AG09319 (cell line): ENCODE data around the gene CALD1.

Experiments used
- DNase-seq: peaks from one replicate; pipeline ENCODE4 v3.0.0-alpha.2; 2010; ENCODE audit warnings: low read depth; ENCODE audit errors: extremely low read depth
- CTCF ChIP-seq: IDR thresholded peaks from 2 replicates; pipeline ENCODE4 v1.5.1; 2011; ENCODE audit warnings: low read depth, mild to moderate bottlenecking, inconsistent platforms, low read length, moderate library complexity

CALD1 gene

GRCh38 chr7:134799377-134799776, 19.9 kb downstream of the CALD1 start:
- no peak for TF ChIP-seq CTCF
- DNase-seq: no peak

GRCh38 chr7:134802762-134803161, 23.3 kb downstream of the CALD1 start:
- TF ChIP-seq CTCF: no peak
- DNase-seq: no peak

GRCh38 chr7:134804351-134804750, 24.9 kb downstream of the CALD1 start:
- no peak for TF ChIP-seq CTCF
- no peak for DNase-seq

GRCh38 chr7:134804854-134805253, 25.4 kb downstream of the CALD1 start:
- TF ChIP-seq CTCF: no peak
- DNase-seq: no peak

GRCh38 chr7:134806197-134806596, 26.8 kb downstream of the CALD1 start:
- no peak for TF ChIP-seq CTCF
- no peak for DNase-seq

GRCh38 chr7:134809616-134810015, 30.2 kb downstream of the CALD1 start:
- no peak for TF ChIP-seq CTCF
- DNase-seq: no peak

GRCh38 chr7:134811765-134812164, 32.3 kb downstream of the CALD1 start:
- no peak for TF ChIP-seq CTCF

More at GRCh38 chr7:134811765-134812164, 32.3 kb downstream of the CALD1 start:
- no peak for DNase-seq
